Middle frontal gyrus (tissue), 1 donor: Measurements from ENCODE around the gene ETFDH.
"Not testable (repeated sequence)": the region's sequence is repeated elsewhere in the genome, so short reads cannot be mapped to it uniquely, and the experiment has no call there.

Experiments
- DNase-seq: peaks from one replicate; pipeline ENCODE4 v3.0.0-alpha.2; 2015; ENCODE audit warnings: low spot score; ENCODE audit errors: extremely low spot score

ETFDH gene

GRCh38 chr4:158671915-158672806 is at the start of gene ETFDH:
Gene ETFDH (plus strand): TSS chr4:158672296. CDS start chr4:158672457, 161 bp downstream.
- DNase-seq = peak; percentile 99

- no peak for DNase-seq
Observed at GRCh38 chr4:158624889-158625478, 47.1 kb upstream of the ETFDH start.

- no peak for DNase-seq
Observed at GRCh38 chr4:158625544-158625943, 46.6 kb upstream of the ETFDH start.

- no peak for DNase-seq
Observed at GRCh38 chr4:158630893-158631292, 41.2 kb upstream of the ETFDH start.

- no peak for DNase-seq
Observed at GRCh38 chr4:158636619-158637018, 35.5 kb upstream of the ETFDH start.

GRCh38 chr4:158644356-158644755 is 27.7 kb upstream of the ETFDH start:
- DNase-seq = no peak

- no peak for DNase-seq
Observed at GRCh38 chr4:158644760-158645159, 27.3 kb upstream of the ETFDH start.

GRCh38 chr4:158649111-158649680 is 22.9 kb upstream of the ETFDH start:
- DNase-seq = no peak

- DNase-seq = no peak
Observed at GRCh38 chr4:158652920-158653319, 19.2 kb upstream of the ETFDH start.

- no peak for DNase-seq
Observed at GRCh38 chr4:158656439-158656838, 15.7 kb upstream of the ETFDH start.

- no peak for DNase-seq
Observed at GRCh38 chr4:158657291-158657690, 14.8 kb upstream of the ETFDH start.

GRCh38 chr4:158663255-158663654 is 8.8 kb upstream of the ETFDH start:
- not testable (repeated sequence) for DNase-seq

- DNase-seq = not testable (repeated sequence)
Observed at GRCh38 chr4:158663707-158664625, 8.1 kb upstream of the ETFDH start.

- DNase-seq = no peak
Observed at GRCh38 chr4:158664806-158665205, 7.3 kb upstream of the ETFDH start.

- no peak for DNase-seq
Observed at GRCh38 chr4:158666892-158667291, 5.2 kb upstream of the ETFDH start.

- no peak for DNase-seq
Observed at GRCh38 chr4:158667651-158668198, 4.4 kb upstream of the ETFDH start.

GRCh38 chr4:158669310-158669709 is 2.8 kb upstream of the ETFDH start:
- DNase-seq = no peak

GRCh38 chr4:158670975-158671664 is 976 bp upstream of the ETFDH start:
- DNase-seq = peak; percentile 32

GRCh38 chr4:158671665-158671914 is 506 bp upstream of the ETFDH start, which contains the start of gene C4orf46:
Gene C4orf46 (minus strand): TSS chr4:158671887. CDS start chr4:158671801, 86 bp downstream.
- no peak for DNase-seq

- DNase-seq = no peak
Observed at GRCh38 chr4:158673633-158674032, 1.5 kb downstream of the ETFDH start.

GRCh38 chr4:158676076-158676475 is 4.0 kb downstream of the ETFDH start:
- no peak for DNase-seq
